A549 (cell line): Measurements from ENCODE around the gene PANX1. TPM values are rescaled to one million over a fixed set of nuclear protein-coding genes. Genes with fewer than 3 reads are reported as not detected.

ENCODE experiments used
- ATAC-seq, 2 experiments: fragments of 200-7000 bp in 1 of 2; fragments of >200 bp in 1 of 2; cut with Nextera tagmentation in 1 of 2; cut with Tn5 transposase in 1 of 2; 3 replicates each; pipeline versions ENCODE4 v1.8.0 to v1.9.1; 2018 to 2020; ENCODE audit warnings: mild to moderate bottlenecking in 1 of 2, moderate library complexity in 1 of 2
- CTCF ChIA-PET: fragments of 300-600 bp; sonication (Branson Sonifier 250); formaldehyde crosslinking; extraction: SDS; loops from one replicate; lab custom pipeline; 2021; ENCODE audit warnings: antibody characterized with exemption, inconsistent platforms; lab: Yijun Ruan, JAX
- POLR2A ChIA-PET: fragments of 350-600 bp; formaldehyde crosslinking; extraction: SDS; loops from one replicate; lab custom pipeline; 2021; ENCODE audit warnings: antibody characterized with exemption, inconsistent platforms; lab: Yijun Ruan, JAX
- DNase-seq, 2 experiments: peaks; one replicate each; pipeline versions ENCODE4 v3.0.0 to v3.0.0-alpha.2; 2011 to 2016; ENCODE audit warnings: low read depth in 1 of 2, low spot score in 1 of 2
- FAIRE-seq: peaks from 2 replicates; lab custom pipeline; 2011; peaks lifted over from hg19 to GRCh38; lab: Jason Lieb, UNC
- H3K27ac ChIP-seq, 2 experiments: fragments of >200 bp; sonication (Bioruptor Twin); formaldehyde crosslinking; 3 replicates each; pipeline ENCODE4 v1.5.1; 2016 to 2017
- H3K4me1 ChIP-seq: fragments of >200 bp; sonication (Bioruptor Twin); formaldehyde crosslinking; 3 replicates; pipeline ENCODE4 v1.6.1; 2016
- H3K4me2 ChIP-seq: fragments of >200 bp; sonication (Bioruptor Twin); formaldehyde crosslinking; 3 replicates; pipeline ENCODE4 v1.6.1; 2016
- H3K4me3 ChIP-seq: fragments of >200 bp; sonication (Bioruptor Twin); formaldehyde crosslinking; 3 replicates; pipeline ENCODE4 v1.5.1; 2016
- H3K9me3 ChIP-seq: fragments of >200 bp; sonication (Bioruptor Twin); formaldehyde crosslinking; 3 replicates; pipeline ENCODE4 v1.6.1; 2016
- BCL3 ChIP-seq: fragments of >200 bp; sonication (Bioruptor Twin); formaldehyde crosslinking; IDR thresholded peaks from 3 replicates; pipeline ENCODE4 v1.6.1; 2016
- CHD2 ChIP-seq: fragments of 150-350 bp; IDR thresholded peaks from 2 replicates; pipeline ENCODE4 v1.6.1; 2014; ENCODE audit warnings: low read length; ENCODE audit not compliant: partially characterized antibody
- CHD4 ChIP-seq: fragments of 200-600 bp; sonication (generic); IDR thresholded peaks from 2 replicates; pipeline ENCODE4 v1.6.1; 2016; ENCODE audit warnings: antibody characterized with exemption, mild to moderate bottlenecking, borderline replicate concordance
- E2F6 ChIP-seq: IDR thresholded peaks from 2 replicates; pipeline ENCODE4 v1.6.1; 2012; ENCODE audit warnings: low read depth, borderline replicate concordance
- FOXS1 ChIP-seq: fragments of 250-450 bp; sonication (Bioruptor Pico); IDR thresholded peaks from 2 replicates; pipeline ENCODE4 v1.5.0; 2020; ENCODE audit warnings: mild to moderate bottlenecking, moderate library complexity
- HDAC2 ChIP-seq: fragments of 200-600 bp; sonication (generic); IDR thresholded peaks from 2 replicates; pipeline ENCODE4 v1.6.1; 2016
- HES2 ChIP-seq: fragments of >200 bp; sonication (Bioruptor Twin); formaldehyde crosslinking; IDR thresholded peaks from 2 replicates; pipeline ENCODE4 v1.6.1; 2016
- HEYL ChIP-seq: fragments of 250-450 bp; sonication (Bioruptor Pico); IDR thresholded peaks from 2 replicates; pipeline ENCODE4 v1.8.0; 2021; ENCODE audit warnings: mild to moderate bottlenecking, moderate library complexity
- HMGXB4 ChIP-seq: fragments of 250-450 bp; sonication (Bioruptor Pico); IDR thresholded peaks from 2 replicates; pipeline ENCODE4 v1.5.0; 2021; ENCODE audit warnings: mild to moderate bottlenecking, moderate library complexity, borderline replicate concordance
- MAX ChIP-seq: IDR thresholded peaks from 2 replicates; pipeline ENCODE4 v1.6.1; 2012
- MAZ ChIP-seq: fragments of 150-350 bp; IDR thresholded peaks from 2 replicates; pipeline ENCODE4 v1.6.1; 2014; ENCODE audit warnings: antibody characterized with exemption, low read depth, low read length, borderline replicate concordance
- NPAS2 ChIP-seq: fragments of 250-450 bp; sonication (Bioruptor Pico); IDR thresholded peaks from 2 replicates; pipeline ENCODE4 v1.8.0; 2022; ENCODE audit warnings: mild to moderate bottlenecking, moderate library complexity, borderline replicate concordance
- NR3C1 ChIP-seq: fragments of >200 bp; sonication (Bioruptor Twin); formaldehyde crosslinking; IDR thresholded peaks from 3 replicates; pipeline ENCODE4 v1.6.1; 2017
- PBX3 ChIP-seq: IDR thresholded peaks from 2 replicates; pipeline ENCODE4 v1.6.1; 2012
- PHF8 ChIP-seq: fragments of 200-600 bp; sonication (generic); IDR thresholded peaks from 2 replicates; pipeline ENCODE4 v1.6.1; 2016; ENCODE audit warnings: low read depth, mild to moderate bottlenecking, antibody characterized with exemption, moderate library complexity, borderline replicate concordance
- POLR2A ChIP-seq: IDR thresholded peaks from 2 replicates; pipeline ENCODE4 v1.6.1; 2012; ENCODE audit warnings: mild to moderate bottlenecking, low read length
- POLR2AphosphoS2 ChIP-seq: conservative IDR thresholded peaks from 2 replicates; pipeline ENCODE4 v1.6.1; 2012; ENCODE audit warnings: low read length, improper control_type of control experiment, inconsistent platforms
- RAD21 ChIP-seq, 2 experiments: fragments of >200 bp in 1 of 2; sonication (Bioruptor Twin) in 1 of 2; formaldehyde crosslinking in 1 of 2; IDR thresholded peaks in 1 of 2; conservative IDR thresholded peaks in 1 of 2; 2 replicates in 1 of 2; 3 replicates in 1 of 2; pipeline ENCODE4 v1.6.1; 2012 to 2018; ENCODE audit warnings: inconsistent platforms in 1 of 2
- RARB ChIP-seq: fragments of 250-450 bp; sonication (Bioruptor Pico); IDR thresholded peaks from 2 replicates; pipeline ENCODE4 v1.8.0; 2021; ENCODE audit warnings: mild to moderate bottlenecking, moderate library complexity
- RCOR1 ChIP-seq: fragments of 150-350 bp; IDR thresholded peaks from 2 replicates; pipeline ENCODE4 v1.6.1; 2014; ENCODE audit warnings: antibody characterized with exemption, low read length, low read depth
- REST ChIP-seq: fragments of 200-600 bp; sonication (generic); IDR thresholded peaks from 2 replicates; pipeline ENCODE4 v1.6.1; 2016; ENCODE audit warnings: antibody characterized with exemption, mild to moderate bottlenecking, moderate library complexity
- RFX5 ChIP-seq: fragments of 450-650 bp; IDR thresholded peaks from 2 replicates; pipeline ENCODE4 v1.7.1; 2014; ENCODE audit warnings: antibody characterized with exemption, mild to moderate bottlenecking, moderate library complexity
- TFCP2L1 ChIP-seq: fragments of 250-450 bp; sonication (Bioruptor Pico); IDR thresholded peaks from 2 replicates; pipeline ENCODE4 v1.5.0; 2021; ENCODE audit warnings: mild to moderate bottlenecking
- ZC3H11A ChIP-seq: fragments of 450-650 bp; IDR thresholded peaks from 2 replicates; pipeline ENCODE4 v1.6.1; 2014; ENCODE audit warnings: antibody characterized with exemption, mild to moderate bottlenecking
- ZFP36 ChIP-seq: fragments of 450-650 bp; IDR thresholded peaks from 2 replicates; pipeline ENCODE4 v1.6.1; 2014; ENCODE audit warnings: borderline replicate concordance; ENCODE audit not compliant: partially characterized antibody
- WGBS: methylation state at CpG from one replicate; pipeline ENCODE4 v1.1.6; 2017; ENCODE audit errors: missing lambda C conversion rate; 5-methylcytosine and 5-hydroxymethylcytosine counted together
- polyA plus RNA-seq, 4 experiments: library from polyadenylated mRNA; depleted of rRNA in 3 of 4; stranded (reverse); fragments of >200 nt; fragmentation: RNase III in 1 of 4; extraction: RNeasy Plus Mini Kit Qiagen cat#74134 plus additional on column Dnase treatment in 1 of 4; gene quantifications; 2 replicates in 3 of 4; 3 replicates in 1 of 4; pipeline ENCODE4 v1.2.3, GENCODE V29; 2011 to 2017

Gene PANX1
- polyA plus RNA-seq, 2 of the 4 experiments (the other 2 are of a cell fraction) = 11.0 to 13.3 TPM

GRCh38 chr11:94106716-94107115 lies 21.9 kb upstream of the PANX1 start:
- H3K27ac ChIP-seq = no peak overlapping the region
- no peak overlapping the region for H3K4me3 ChIP-seq
- H3K4me2 ChIP-seq = no peak overlapping the region
- FAIRE-seq = no peak
- TF ChIP-seq PBX3 (no peak), NPAS2 (no peak), BCL3 (no peak), PHF8 (no peak), RARB (CRISPR knock-in tag) (no peak), MAZ (no peak), E2F6 (no peak), CHD4 (no peak), TFCP2L1 (no peak), RCOR1 (no peak), HEYL (CRISPR knock-in tag) (no peak), NR3C1 (no peak)
- TF ChIP-seq, all 56 proteins: peak for 0
- ATAC-seq (no peak), DNase-seq (no peak)
- CTCF ChIA-PET = no interaction called here
- POLR2A ChIA-PET = no interaction called here
- Histone ChIP-seq H3K9me3 (no peaks in the 10 kb centered on the region), H3K4me1 (no peaks in the 10 kb centered on the region)
- 65% methylated on average over 4 of the region's 4 CpGs for WGBS

GRCh38 chr11:94107363-94107762 lies 21.3 kb upstream of the PANX1 start:
- POLR2A ChIA-PET = no interaction called here

GRCh38 chr11:94111241-94111640 lies 17.4 kb upstream of the PANX1 start:
- no peak for DNase-seq
- H3K9me3 ChIP-seq = no peaks in the 10 kb centered on the region
- H3K4me2 ChIP-seq = no peak overlapping the region
- H3K4me1 ChIP-seq = peaks cover 5% of the 10 kb centered on the region
- no peak overlapping the region for H3K4me3 ChIP-seq
- no peak for ATAC-seq
- CTCF ChIA-PET = no interaction called here
- FAIRE-seq = no peak
- POLR2A ChIA-PET = no interaction called here
- no peak overlapping the region for H3K27ac ChIP-seq
- WGBS = 64% methylated on average over 3 of the region's 3 CpGs
- no peak for TF ChIP-seq RFX5
- TF ChIP-seq RAD21 (conservative IDR thresholded peaks at IDR 0.05 in 1 of 2, IDR thresholded peaks at IDR 0.05 in 1 of 2) = no peak
- no peak for TF ChIP-seq REST
- no peak for TF ChIP-seq HES2
- no peak for TF ChIP-seq MAX
- TF ChIP-seq ZFP36 = no peak
- TF ChIP-seq RARB (CRISPR knock-in tag) = no peak
- no peak for TF ChIP-seq HMGXB4 (CRISPR knock-in tag)
- TF ChIP-seq NR3C1 = no peak
- no peak for TF ChIP-seq PBX3
- TF ChIP-seq TFCP2L1 = no peak
- TF ChIP-seq CHD4 = no peak

More at GRCh38 chr11:94107363-94107762, 21.3 kb upstream of the PANX1 start:
- FAIRE-seq (no peak), DNase-seq (no peak), ATAC-seq (no peak)
- H3K9me3 ChIP-seq = no peaks in the 10 kb centered on the region
- no peak overlapping the region for H3K27ac ChIP-seq
- WGBS = 72% methylated on average over 1 of the region's 1 CpG
- no peak for TF ChIP-seq HEYL (CRISPR knock-in tag)
- no peak for TF ChIP-seq CHD2
- TF ChIP-seq ZC3H11A = no peak
- no peak for TF ChIP-seq HDAC2
- TF ChIP-seq NR3C1 = no peak
- TF ChIP-seq POLR2A = no peak
- TF ChIP-seq POLR2AphosphoS2 = no peak
- no peak for TF ChIP-seq FOXS1 (CRISPR knock-in tag)
- TF ChIP-seq TFCP2L1 = no peak
- TF ChIP-seq RCOR1 = no peak
- no peaks in the 10 kb centered on the region for H3K4me1 ChIP-seq
- no peak overlapping the region for H3K4me2 ChIP-seq
- CTCF ChIA-PET = no interaction called here
- H3K4me3 ChIP-seq = no peak overlapping the region
